Ureter (tissue), 1 donor: ENCODE measurements around the gene EEF2. TPM values are rescaled to one million over a fixed set of nuclear protein-coding genes. Genes with fewer than 3 reads are reported as not detected.
A peak's percentile ranks its signal among the peaks of the same experiment; 100 is the strongest.

Source experiments
- DNase-seq: peaks from one replicate; pipeline ENCODE4 v3.0.0-alpha.2; 2020; ENCODE audit warnings: low spot score
- total RNA-seq: library from RNA; stranded (reverse); gene quantifications from one replicate; pipeline ENCODE4 v1.2.4, GENCODE V29; 2023
- donor health status: DM: yes; HTN: yes; CAD: no.

EEF2 gene
- 2,169 TPM for total RNA-seq

- peak; percentile 93 for DNase-seq
These were observed at the start of gene EEF2 for GRCh38 chr19:3984908-3985642. EEF2 (minus strand) TSS chr19:3985463; CDS start chr19:3985380, 83 bp downstream.

- no peak for DNase-seq
These were observed 49.1 kb upstream of the EEF2 start for GRCh38 chr19:4034048-4035017.

GRCh38 chr19:4033028-4033956 lies 48.0 kb upstream of the EEF2 start:
- DNase-seq, result no peak

GRCh38 chr19:4032436-4032835 lies 47.2 kb upstream of the EEF2 start:
- DNase-seq, result no peak

GRCh38 chr19:4031420-4031819 lies 46.2 kb upstream of the EEF2 start:
- DNase-seq, result no peak

GRCh38 chr19:4030981-4031380 lies 45.7 kb upstream of the EEF2 start:
- DNase-seq, result no peak

GRCh38 chr19:4030552-4030951 lies 45.3 kb upstream of the EEF2 start:
- DNase-seq, result no peak

GRCh38 chr19:4029247-4029614 lies 44.0 kb upstream of the EEF2 start:
- no peak for DNase-seq

- DNase-seq, result no peak
These were observed 43.3 kb upstream of the EEF2 start for GRCh38 chr19:4028334-4029246.

- DNase-seq, result no peak
These were observed 41.9 kb upstream of the EEF2 start for GRCh38 chr19:4027146-4027545.

- no peak for DNase-seq
These were observed 40.1 kb upstream of the EEF2 start for GRCh38 chr19:4025317-4025716.

GRCh38 chr19:4023600-4024398 lies 38.5 kb upstream of the EEF2 start:
- DNase-seq, result no peak

- no peak for DNase-seq
These were observed 34.3 kb upstream of the EEF2 start for GRCh38 chr19:4019578-4019977.

- DNase-seq, result no peak
These were observed 33.7 kb upstream of the EEF2 start for GRCh38 chr19:4018775-4019504.

GRCh38 chr19:4018140-4018613 lies 32.9 kb upstream of the EEF2 start:
- DNase-seq, result no peak

GRCh38 chr19:4016903-4017638 lies 31.8 kb upstream of the EEF2 start:
- no peak for DNase-seq

GRCh38 chr19:4016486-4016885 lies 31.2 kb upstream of the EEF2 start:
- no peak for DNase-seq

GRCh38 chr19:4015705-4016402 lies 30.6 kb upstream of the EEF2 start:
- DNase-seq, result no peak
